ENCODE measurements around the gene RAB8A.
A peak's percentile ranks its signal among the peaks of the same experiment; 100 is the strongest.
"Not testable (repeated sequence)": the region's sequence is repeated elsewhere in the genome, so short reads cannot be mapped to it uniquely, and the experiment has no call there.

Gene RAB8A

GRCh38 chr19:16100524-16100923 is 11.2 kb upstream of the RAB8A start:
- intact Hi-C loops (cut with DNase I) = no loop called here
- DNase-seq = peak in 2 of 10 donors; percentile 26 to 31

- DNase-seq = peak in 1 of 10 donors; percentile 5
- intact Hi-C loops (cut with DNase I) = no loop called here
These were observed 7.0 kb upstream of the RAB8A start for GRCh38 chr19:16104722-16105121.

DNA sequence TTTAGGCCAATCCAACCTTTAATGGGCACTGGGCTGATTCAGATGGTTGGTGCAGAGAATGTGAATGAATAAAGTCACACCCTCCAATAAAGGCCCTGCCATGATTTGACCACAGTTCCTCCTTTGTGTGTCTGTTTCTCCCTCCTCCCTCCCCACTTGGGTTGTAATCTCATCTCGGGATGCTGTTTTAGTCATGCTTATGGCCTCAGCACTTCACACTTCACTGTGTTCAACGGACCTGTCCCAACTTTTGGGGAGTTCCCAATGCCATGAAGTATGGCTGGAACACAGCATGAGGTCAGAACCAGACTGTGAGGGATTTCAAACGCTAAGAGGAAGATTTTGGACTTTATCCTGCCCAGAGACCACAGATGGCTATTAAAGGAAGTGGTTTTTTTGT is 5.6 kb upstream of the RAB8A start:
- intact Hi-C loops (cut with DNase I) = no loop called here

DNA sequence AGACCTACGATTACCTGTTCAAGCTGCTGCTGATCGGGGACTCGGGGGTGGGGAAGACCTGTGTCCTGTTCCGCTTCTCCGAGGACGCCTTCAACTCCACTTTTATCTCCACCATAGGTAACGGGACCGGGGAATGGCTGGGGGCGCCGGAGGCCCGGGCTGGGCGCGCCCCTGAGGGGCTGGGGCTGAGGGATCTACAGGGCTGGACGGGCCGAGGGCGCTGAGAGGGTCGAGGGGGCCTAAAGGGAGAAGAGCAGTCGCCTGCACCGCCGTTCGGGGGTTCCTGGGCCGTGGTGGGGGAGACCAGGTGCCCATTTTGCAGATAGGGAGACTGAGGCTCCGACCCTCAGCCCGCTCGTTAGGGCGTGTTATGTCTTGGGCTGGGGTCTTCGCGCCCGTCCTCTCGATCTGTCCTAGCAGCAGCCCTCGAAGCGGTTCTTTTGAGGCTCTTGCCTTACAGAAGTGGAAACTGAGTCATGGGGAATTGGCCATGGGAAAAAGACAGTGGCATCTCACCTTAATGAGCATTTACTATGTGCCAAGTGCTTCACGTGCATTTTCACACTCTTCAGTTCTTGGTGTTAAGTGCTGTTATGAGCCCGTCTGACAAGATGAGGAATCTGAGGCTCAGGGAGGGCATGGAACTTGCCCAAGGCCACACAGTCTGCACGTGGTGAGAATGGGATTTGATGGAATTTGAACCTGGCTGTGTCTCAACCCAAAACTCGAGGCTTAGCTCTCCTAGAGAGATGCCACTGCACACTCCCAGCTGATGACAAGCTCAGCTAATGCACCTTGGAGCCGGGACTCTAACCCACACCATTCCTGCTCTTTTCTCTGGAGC is 442 bp downstream of the RAB8A start:
- intact Hi-C loops (cut with DNase I) = loop anchor here (1.0 to 2.0 kb wide), 3 partner anchors 35 to 71 kb away; partner anchors contain the start of gene TPM4
- DNase-seq = peak in 1 of 10 donors; percentile 3

More for the DNA sequence above, 5.6 kb upstream of the RAB8A start:
- no peak for DNase-seq

- DNase-seq = no peak
- intact Hi-C loops (cut with DNase I) = loop anchor here (1.0 kb wide), 1 partner anchor 73 kb away; the partner anchor contains the start of gene FAM32A
These were observed 1.1 kb downstream of the RAB8A start for GRCh38 chr19:16112778-16113177.

GRCh38 chr19:16113727-16114126 is 2.0 kb downstream of the RAB8A start:
- intact Hi-C loops (cut with DNase I) = loop anchor here (1.0 kb wide), 1 partner anchor 72 kb away; the partner anchor contains the start of gene FAM32A
- DNase-seq = no peak

GRCh38 chr19:16115301-16116039 is 3.8 kb downstream of the RAB8A start:
- DNase-seq = peak in 8 of 10 donors; percentile 32 to 88 (median 54)
- intact Hi-C loops (cut with DNase I) = no loop called here

- intact Hi-C loops (cut with DNase I) = no loop called here
- DNase-seq = no peak
These were observed 4.4 kb downstream of the RAB8A start for GRCh38 chr19:16116067-16116466.

DNA sequence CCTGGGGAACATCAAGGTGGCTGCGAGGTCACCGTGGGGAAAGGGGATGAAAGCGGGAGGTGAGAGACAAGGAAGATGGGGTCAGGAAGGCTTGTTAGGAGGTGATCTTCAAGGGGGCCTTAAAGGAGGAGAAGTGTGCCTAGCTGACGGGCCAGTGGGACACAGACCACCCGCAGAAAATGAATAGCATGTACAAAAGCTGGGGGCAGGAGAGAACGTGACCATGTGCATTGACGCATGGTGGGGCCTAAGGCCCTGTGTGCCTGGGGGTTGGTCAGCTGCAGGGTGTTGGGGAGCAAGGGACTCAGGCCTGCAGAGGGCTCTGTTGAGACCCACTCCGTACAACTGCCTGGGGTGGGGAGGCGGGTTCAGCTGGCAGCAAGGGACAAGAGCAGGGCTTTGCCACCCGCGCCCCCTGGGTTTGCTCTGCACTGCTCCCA is 5.9 kb downstream of the RAB8A start:
- peak in 1 of 10 donors; percentile 65 for DNase-seq
- intact Hi-C loops (cut with DNase I) = no loop called here

DNA sequence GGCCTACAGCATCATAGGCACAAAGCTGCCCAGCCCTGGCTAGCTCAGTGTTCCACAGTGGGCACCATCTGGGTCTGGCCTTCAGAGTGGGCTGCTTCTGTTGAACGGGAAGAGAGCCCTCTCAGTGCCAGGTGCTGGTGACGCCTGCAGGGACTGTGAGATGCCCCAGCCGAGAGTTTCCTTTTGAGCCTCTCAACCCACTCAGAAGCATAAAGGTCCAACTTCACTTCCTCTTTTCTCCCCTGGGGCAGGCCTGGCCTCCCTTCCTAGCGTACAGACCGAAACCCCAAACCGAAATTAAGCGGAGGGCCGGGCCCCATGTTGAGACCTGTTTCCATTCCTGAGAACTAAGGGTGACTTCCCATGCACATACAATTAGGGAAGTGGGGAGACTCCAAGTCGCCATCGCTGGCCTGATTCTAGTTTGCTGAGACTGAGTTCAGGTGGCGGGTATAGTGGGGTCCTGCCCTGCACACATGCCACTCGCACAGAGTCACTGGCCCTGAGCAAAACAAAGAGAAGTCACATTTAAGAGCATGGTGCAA is 6.9 kb downstream of the RAB8A start:
- DNase-seq = peak in 1 of 10 donors; percentile 61
- intact Hi-C loops (cut with DNase I) = no loop called here

- intact Hi-C loops (cut with DNase I) = not testable (repeated sequence)
- DNase-seq = peak in 1 of 10 donors; percentile 13
These were observed 7.6 kb downstream of the RAB8A start for GRCh38 chr19:16119075-16119857.

DNA sequence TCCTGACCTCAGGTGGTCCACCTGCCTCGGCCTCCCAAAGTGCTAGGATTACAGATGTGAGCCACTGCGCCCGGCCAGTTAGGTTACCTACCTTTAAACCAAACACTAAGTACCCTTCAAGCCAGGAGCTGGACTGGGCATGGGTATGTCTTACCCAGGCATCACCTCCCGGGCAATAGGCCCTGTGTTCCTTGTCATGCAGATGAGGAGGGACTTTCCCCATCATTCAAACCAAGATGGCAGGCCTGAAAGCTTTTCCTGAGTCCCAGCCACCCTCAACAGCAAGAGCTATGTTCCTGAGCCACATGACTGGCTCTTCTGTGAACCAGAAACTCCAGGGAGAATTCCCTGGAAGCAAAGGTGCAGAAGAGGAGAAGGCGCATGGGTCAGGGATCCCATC is 9.5 kb downstream of the RAB8A start:
- peak in 1 of 10 donors; percentile 35 for DNase-seq
- intact Hi-C loops (cut with DNase I) = no loop called here

DNA sequence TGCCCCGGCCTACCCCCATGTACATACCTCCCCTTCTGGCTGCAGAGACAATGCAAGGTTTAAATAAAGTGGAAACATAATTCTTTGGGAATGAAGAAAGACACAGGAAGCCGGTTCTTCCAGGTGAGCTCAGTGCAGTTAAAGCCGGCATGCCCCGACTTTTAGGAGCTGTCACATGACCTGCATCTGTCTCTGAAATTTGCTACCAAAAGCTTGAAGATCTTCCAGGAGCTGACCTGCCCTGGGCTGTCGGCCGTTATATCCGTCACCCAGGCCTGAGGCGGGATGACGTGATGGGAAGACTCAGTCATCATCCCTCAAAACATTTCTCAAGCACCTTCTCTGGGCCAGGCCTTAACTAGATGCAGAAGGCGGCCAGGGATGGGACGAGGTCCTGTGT is 10.3 kb downstream of the RAB8A start:
- DNase-seq = peak in 1 of 10 donors; percentile 29
- intact Hi-C loops (cut with DNase I) = no loop called here

DNA sequence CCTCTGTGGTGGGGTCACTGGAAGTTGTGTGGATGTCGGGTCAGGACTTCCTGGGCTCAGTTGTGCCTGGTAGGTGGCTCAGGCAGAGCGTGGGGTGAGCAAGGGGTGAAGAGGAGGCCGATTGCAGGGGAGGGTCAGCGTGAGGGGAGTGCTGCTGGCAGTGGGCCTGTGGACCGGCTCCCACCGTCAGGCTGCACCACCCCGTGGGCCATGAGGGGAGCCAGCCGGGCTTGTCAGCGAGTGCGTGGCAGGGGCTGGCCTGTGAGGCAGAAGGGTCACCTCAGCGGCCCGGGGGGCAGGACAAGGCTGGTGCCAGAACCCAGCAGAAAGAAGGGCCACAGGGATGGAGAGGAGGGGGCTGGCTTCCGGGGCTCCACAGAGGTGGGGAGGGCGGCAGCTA is 13.3 kb downstream of the RAB8A start:
- peak in 1 of 10 donors; percentile 60 for DNase-seq
- intact Hi-C loops (cut with DNase I) = no loop called here

DNA sequence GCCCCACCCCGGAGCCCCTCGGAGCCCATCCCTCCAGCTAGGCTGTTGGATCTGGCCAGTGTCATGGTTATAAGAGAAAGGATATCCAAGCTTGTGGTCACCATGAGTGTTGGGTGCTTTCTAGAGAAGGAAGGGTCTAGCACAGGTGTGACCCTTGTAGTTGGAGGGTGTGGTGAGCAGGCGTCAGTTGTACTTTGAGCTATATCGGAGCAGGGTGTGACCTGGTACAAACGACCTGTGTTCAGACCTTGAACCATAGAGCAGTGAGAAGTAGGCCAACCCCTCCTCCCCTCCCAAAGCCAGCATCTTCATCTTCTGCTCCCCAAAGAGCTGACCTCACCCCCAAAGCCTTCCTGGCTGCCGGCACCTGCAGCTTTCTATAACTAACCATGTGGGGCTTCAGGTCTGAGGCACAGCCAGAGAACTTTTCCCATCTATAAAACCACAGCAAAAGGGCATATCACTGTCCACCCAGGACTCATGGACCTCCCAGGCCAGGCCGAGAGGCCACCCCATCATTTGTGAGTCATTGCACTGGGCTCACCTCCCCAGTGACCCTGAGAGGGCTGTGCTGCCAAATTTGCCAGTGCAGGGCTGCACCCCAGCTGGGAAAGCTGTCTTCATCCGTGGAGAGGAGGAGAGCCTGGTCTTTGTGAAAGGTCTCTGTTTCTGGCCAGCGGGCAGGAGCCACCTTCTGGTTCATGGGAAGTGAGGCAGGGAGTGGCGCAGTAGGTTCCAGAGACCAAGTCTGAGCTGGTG is 14.2 kb downstream of the RAB8A start:
- DNase-seq = no peak

DNA sequence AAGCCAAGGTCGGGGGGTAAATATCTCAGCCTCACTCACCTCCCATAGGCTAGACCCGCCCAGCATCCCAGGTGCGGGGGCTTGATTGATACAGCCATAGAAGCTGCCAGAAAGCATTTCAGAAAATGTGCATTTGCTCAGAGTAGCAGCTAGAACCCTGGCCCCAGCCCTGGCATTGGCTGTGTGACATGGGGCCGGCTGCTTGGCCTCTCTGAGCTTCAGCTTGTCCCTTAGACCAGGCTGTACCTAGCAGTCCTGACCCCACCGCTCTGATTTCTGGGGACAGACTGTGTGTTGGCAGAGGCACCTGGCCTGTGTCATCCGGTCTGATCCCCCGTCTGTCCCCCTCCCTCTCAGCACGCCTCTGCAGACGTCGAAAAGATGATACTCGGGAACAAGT is 15.4 kb downstream of the RAB8A start:
- no peak for DNase-seq

More for the DNA sequence above, 14.2 kb downstream of the RAB8A start:
- intact Hi-C loops (cut with DNase I) = no loop called here

GRCh38 chr19:16127776-16128371 is 16.2 kb downstream of the RAB8A start:
- DNase-seq = no peak
- intact Hi-C loops (cut with DNase I) = no loop called here

More for the DNA sequence above, 15.4 kb downstream of the RAB8A start:
- intact Hi-C loops (cut with DNase I) = no loop called here

- intact Hi-C loops (cut with DNase I) = no loop called here
- DNase-seq = no peak
These were observed 20.0 kb downstream of the RAB8A start for GRCh38 chr19:16131648-16132047.

GRCh38 chr19:16133818-16134217 is 22.1 kb downstream of the RAB8A start:
- intact Hi-C loops (cut with DNase I) = no loop called here
- no peak for DNase-seq
